ENCODE measurements around the gene SLC39A7.
A peak's percentile ranks its signal among the peaks of the same experiment; 100 is the strongest.

The SLC39A7 gene

GRCh38 chr6:33247977-33248642 lies 47.4 kb downstream of the SLC39A7 start:
- peak; percentile 95 for DNase-seq

- DNase-seq = peak in 1 of 2 donors; percentile 44
Observed at GRCh38 chr6:33248643-33248931, 47.9 kb downstream of the SLC39A7 start.

GRCh38 chr6:33248932-33249731 lies 48.5 kb downstream of the SLC39A7 start:
- peak; percentile 93 to 96 for DNase-seq

GRCh38 chr6:33249732-33250630 lies 49.3 kb downstream of the SLC39A7 start:
- no peak for DNase-seq

- DNase-seq = no peak
Observed at GRCh38 chr6:33250731-33251130, 50.1 kb downstream of the SLC39A7 start.

- DNase-seq = no peak
Observed at GRCh38 chr6:33251395-33252012, 50.8 kb downstream of the SLC39A7 start.

- no peak for DNase-seq
Observed at GRCh38 chr6:33252759-33253158, 52.1 kb downstream of the SLC39A7 start.
